HG03159 (cell line): Measurements from ENCODE around the gene SDHAF1.

Source experiments
- ATAC-seq: cut with Tn5 transposase; IDR thresholded peaks from one replicate; pipeline ENCODE4 v1.9.1; 2021; ENCODE audit warnings: mild to moderate bottlenecking, moderate library complexity; ENCODE audit not compliant: unreplicated experiment

Gene SDHAF1

DNA sequence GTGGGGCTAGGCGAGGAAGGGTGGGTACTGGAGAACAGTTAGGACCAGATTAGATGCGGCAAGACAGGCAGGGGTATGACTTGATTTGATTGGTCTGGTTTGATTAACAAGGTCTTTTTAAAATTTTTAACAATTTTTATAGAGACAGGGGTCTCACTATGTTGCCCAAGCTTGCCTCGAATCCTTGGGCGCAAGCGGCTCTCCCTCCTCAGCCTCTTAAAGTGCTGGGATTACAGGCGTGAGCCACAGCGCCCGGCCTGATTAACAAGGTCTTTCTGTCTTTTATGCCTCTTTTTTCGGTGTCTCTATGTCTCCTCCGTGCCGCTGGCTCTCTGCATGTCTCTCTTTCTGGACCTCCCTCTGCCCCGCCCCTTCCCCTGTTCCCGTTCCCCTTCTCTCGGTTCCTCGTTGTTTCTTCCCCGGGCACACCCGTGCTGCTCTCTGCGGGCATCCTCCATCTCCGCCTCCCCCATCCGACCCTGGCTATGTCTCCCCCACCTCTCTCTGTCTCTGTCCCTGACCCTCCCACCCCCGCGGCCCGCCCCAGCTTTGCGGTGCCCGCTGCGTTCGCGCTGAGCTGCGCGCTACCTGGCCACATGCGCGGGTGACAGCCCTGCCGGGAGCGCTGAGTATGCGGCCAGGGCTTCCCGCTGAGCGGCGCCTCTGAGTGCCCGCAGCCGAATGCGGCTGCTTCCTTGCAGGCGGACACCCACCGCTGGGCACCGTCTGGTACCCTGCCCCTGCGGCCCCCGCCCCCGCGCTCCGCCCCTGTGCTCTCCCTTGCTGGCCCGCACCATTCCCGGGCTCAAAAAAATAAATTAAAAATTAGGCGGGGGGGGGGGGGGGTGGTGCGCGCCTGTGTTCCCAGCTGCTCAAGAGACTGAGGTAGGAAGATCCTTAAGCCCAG lies 8.1 kb upstream of the SDHAF1 start:
- no peak for ATAC-seq

DNA sequence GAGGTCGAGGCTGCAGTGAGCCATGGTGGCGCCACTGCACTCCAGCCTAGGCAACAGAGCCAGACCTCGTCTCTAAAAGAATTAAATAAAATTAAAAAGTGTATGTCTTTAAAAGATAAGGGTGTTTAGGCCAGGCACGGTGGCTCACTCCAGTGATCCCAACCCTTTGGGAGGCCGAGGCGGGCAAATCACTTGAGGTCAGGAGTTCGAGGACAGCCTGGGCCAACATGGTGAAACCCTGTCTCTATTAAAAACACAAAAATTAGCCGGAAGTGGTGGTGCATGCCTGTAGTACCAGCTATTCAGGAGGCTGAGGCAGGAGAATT lies 7.5 kb upstream of the SDHAF1 start:
- no peak for ATAC-seq

DNA sequence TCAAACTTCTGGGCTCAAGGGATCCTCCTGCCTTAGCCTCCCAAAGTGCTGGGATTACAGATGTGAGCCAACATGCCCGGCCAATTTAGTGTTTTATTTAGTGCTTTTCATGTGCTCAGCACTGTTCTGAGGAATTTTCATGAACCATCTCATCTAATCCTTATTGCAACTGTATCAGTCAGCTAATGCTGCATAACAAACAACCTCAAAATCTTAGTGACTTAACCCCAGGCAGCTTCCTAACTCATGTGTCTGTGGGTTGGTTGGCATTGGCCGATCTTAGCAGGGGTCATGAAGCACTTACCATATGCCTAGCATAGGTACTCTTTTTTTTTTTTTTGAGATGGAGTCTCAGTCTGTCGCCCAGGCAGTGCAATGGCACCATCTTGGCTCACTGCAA lies 6.2 kb upstream of the SDHAF1 start:
- no peak for ATAC-seq

DNA sequence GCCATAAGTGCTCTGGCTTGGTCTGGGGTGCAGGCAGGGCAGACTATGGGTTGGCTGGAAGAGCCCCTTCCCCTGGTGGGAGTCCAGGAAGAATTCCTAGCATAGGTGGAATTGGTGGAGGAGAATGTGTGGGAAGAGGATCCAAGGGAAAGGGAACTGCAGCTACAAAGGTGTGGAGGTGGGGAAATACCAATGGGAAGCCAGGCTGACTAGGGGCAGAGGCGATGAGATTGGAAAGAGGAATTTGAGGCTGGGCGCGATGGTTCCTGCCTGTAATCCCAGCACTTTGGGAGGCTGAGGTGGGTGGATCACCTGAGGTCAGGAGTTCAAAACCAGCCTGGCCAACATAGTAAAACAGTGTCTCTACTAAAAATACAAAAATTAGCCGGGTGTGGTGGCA lies 4.8 kb upstream of the SDHAF1 start:
- no peak for ATAC-seq

DNA sequence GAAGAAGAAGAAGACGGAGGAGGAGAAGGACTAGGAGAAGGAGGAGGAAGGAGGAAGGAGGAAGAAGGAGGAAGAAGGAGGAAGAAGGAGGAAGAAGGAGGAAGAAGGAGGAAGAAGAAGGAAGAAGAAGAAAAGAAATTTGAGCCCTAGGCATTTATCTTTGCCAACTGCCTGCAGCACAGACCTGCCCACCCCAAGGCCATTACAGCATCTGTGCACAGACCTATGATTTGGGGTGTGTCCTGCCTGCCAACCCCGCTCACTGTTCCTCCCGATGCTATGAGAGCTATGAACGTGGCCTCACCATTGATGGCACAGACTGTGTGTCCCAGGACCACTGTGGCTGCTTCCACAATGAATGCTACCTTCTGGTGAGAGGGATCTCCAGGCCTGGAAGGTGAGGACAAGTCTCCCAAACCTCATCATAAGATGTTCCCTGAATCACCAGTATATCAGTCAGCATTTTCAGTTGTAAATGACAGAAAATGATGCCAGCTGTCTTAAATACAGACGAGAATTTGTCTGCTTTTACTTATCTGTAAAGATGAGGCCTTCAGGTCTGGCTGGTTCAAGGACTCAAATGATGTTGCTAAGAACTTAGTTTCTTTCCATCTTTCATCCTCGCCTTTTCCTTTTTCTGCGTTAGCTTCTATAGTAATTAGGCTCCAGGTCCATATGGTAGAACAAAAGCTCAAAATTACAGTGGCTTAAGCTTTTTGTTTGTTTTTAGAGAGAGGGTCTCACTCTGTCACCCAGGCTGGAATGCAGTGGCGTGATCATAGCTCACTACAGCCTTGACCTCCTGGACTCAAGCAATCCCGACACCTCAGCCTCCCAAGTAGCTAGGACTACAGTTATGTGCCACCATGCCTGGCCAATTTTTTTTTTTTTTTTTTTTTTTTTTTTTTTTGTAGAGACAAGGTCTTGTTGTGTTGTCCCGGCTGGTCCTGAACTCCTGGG lies 3.9 kb upstream of the SDHAF1 start:
- ATAC-seq: no peak

DNA sequence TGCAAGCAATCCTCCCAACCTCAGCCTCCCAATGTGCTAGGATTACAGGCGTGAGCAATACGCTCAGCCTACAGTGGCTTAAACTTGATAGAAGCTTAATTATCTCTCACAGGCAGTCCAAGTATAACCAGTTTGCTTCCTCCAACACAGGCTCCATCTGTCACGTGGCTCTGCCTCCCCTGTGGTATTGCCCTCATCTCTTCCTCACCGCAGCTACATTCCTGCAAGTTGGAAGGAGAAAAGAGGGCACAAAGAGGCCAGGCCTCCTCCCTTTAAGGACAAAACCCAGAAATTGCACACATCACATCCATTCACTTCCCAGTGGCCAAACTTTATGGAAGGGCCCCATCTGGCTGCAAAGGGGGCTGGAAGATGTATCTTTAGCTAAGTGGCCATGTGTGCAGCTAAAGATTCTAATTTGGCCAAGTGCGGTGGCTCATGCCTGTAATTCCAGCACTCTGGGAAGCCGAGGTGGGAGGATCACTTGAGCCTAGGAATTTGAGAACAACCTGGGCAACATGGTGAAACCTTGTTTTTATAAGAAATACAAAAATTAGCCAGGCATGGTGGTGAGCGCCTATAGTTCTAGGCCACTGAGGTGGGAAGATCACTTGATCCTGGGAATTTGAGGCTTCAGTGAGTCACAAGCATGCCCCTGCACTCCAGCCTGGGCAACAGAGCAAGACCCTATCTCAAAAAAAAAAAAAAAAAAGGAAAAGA lies 3.1 kb upstream of the SDHAF1 start:
- no peak for ATAC-seq

DNA sequence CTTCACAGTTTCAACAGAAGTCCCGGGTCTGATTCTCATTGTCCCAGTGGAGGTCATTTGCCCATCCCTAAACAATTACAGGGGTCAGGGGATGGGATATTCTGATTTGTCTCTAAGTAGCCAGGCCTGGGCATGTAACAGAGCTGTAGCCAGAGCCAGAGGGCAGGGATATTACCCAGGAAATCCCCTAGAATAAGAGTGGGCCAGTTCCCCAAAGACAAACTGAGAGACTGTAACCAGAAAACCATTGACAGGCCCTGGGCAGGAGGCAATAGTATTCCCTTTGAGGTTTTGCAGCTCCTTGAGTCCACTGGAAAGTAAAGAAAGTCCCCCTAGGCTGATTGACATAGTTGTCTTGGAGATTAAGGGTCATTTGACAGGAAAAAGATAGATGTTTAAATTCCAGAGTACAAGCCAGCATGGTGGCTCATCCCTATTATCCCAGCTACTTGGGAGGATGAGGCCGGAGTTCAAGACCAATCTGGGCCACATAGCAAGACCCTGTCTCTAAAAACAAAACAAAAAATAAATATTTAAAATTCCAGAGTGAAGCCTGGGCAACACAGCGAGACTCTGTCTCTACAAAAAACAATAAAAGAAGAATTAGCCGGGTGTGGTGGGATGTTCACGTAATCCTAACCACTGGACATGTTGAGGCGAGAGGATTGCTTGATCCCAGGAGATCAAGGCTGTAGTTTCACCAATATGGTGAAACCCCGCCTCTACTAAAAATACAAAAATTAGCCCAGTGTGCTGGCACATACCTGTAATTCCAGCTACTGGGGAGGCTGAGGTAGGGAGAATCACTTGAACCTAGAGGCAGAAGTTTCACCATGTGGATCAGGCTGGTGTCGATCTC lies 1.9 kb upstream of the SDHAF1 start:
- no peak for ATAC-seq

DNA sequence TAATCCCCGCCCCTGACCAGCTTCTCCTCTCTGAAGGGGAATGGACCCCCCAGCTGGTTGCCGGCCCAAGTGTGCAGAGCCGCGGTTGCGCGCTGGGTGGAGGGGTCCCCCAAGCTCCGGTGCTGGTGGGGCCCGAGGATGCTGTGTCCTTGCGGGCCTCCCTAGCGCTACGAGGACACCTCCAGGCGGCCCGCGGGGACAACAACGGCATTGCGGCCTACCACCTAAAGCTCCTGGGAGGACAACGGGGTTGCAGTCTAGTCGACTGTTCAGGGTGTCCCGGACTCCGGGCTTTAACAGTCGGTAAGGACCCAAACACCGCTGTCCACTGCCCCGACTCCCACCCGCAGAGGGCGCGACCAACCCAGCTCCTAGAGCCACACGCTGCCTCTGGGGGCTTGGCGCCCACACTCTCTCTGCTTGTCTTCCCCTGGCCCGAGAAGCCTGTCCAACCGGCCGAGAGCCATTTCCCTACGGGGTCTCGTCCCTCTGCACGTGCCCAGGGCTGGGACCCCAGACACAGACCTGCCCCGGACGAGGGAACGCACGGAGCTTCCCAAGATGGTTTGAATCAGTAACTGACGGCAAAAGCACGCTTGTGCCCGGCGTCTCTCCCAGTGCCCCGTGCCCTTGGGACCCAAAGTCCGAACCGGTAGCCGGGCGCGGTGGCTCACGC lies 927 bp upstream of the SDHAF1 start:
- ATAC-seq: no peak

DNA sequence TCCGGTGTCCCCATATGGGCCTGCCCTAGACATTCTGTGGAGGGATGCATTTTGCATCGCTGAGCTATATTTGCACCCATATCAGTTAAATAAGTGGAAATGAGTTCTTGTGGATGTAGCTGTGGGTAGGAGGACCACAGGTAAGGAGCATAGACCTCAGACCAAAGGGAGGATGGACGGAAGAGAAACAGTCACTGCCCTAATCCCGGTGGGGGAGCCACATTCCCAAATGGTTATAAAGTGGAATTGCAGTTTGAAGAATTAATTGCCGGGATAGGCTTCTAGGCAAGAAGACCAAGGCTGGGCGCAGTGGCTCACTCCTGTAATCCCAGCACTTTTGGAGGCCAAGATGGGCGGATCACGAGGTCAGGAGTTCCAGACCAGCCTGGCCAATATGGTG lies 1.8 kb downstream of the SDHAF1 start:
- no peak for ATAC-seq

DNA sequence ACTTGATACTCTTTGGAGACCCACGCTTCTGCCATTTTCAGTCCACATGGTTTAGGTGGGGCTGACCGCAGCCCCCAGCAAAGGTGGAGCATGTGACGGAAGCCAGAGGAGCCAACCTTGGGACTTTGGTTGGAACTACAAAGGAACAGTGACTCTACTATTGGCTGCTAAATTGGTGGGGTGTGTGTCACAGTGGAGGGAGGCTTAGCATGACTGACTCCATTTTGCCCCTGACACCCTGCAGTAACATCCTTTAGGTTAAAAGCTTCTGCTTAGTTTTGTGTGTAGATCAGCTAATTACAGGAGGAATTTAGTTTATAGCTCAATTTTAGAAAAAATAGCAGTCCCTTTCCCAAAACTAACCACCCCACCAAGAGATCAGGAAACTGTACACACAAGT lies 6.6 kb downstream of the SDHAF1 start:
- no peak for ATAC-seq

DNA sequence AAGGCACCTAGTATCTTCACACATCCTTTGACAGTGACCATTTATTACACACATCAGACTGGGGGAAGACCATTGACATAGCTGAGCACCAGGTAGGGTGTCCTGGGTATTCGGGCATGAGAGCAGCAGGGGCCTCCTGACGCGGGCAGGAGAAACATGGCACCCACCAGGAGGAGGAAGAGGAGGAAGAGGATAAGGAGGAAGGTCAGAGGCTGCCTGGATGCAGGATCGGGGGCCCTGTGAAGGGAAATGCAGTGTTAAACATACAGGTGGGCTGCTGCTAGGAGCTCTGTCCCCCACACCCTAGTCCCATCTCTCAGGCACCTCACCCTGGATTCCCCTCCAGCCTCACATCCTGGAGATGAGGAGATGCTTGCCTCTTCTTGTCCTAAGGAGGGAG lies 8.3 kb downstream of the SDHAF1 start:
- no peak for ATAC-seq

DNA sequence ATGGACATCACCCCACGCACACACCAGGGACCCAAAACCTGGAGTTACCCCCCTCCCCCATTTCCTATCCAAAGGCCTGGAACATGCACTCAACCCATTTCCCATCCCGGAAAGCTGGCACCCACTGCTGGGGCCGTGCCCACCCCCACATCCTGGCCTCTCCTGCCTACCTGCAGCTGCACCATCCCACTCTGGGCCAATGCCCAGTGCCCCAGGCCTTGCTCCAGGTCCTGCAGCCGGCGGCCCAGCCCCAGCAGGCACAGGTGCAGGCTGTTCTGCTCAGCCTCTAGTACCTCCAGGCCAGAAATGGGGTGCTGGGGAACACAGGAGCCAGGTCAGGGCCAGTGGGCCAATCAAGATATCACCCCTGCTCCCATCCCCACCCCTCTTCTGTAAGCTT lies 12.0 kb downstream of the SDHAF1 start:
- no peak for ATAC-seq

DNA sequence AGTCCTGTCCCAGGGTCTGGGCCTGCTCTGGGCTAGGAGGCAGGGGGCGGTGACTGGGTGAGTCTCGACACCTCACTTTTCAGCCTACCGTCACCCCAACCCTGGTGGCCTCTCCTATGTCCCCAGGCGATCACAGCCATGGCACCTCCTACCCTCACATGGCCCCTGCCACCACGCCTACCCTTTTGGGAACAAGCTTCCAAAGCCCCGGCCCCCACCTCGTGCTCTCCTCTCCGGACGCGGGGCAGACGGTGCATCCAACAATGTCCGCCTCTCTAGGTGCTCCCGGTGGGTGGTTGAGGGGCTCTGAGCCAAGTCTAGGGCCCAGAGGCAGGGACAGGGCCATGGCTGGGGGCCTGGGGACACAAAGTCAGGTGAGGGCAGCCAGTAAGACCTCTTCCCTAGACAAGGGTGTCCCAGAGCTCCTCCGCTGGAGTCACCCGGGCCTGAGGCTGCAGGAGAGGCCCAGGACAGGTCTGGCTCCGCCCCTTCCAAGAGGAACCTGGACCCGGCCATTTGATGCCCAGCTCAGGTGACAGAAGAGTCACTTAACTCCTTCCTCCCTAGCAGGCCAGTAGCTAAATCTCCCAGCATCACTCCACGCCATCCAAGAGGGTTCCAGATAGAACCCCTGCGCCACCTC lies 13.5 kb downstream of the SDHAF1 start, which contains the start of gene SYNE4:
Gene SYNE4, minus strand, starts transcription at position 478 of the 643 bp plus-strand sequence. Its CDS starts 132 bp downstream, at position 346.
- ATAC-seq: no peak

DNA sequence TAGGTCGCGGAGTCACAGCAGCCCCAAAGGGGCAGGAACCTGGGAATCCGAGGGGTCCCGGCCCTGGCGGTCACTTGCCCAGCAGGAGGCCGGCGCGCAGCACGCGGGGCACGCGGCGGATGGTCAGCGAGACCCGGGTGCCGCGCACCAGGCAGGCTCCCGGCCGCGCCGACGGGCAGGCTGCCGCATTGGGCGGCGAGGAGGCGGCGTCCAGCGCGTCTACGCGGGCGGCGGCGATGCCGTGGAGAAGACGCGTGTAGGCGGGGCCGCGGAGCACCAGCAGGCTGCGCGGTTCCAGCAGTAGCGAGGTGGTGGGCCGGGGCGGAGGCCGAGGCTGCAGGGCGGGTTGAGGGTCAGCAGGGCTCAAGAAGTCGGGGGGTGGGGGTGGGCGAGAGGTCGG lies 14.2 kb downstream of the SDHAF1 start:
- no peak for ATAC-seq

DNA sequence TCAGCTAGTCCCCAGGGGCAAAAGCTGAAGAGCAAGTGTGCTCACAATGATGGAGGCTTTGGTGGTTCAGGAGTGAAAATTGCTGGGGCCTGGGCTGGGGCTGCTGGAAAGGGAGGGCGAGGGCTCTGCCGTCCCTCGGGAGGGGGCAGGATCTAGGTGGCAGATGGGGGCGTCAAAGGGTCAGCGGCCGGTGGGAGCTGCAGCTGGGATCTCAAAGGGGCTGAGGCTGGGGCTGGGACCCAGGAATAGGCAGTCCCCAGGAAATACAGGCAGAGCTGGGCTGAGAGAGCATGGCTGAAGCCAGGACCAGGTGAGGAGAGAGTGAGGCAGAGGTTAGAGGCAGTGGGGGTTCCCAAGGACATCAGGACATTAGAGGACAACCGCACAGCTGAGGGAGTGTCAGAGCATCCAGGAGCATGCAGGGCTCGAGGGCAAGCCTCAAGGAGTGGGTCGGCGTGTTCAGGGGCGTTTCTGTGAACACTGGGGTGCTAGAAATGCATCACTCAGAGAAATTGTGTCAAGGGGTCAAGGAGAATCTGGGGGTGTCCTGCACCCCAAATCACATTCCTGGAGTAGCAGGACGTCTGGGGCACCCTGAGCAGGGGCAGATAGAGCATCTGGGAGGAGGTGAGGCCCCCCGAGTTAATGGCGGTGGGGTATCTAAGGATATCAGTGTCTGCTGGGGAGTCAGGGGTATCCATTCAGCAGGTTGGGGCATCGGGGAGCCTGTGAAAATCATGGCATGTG lies 14.8 kb downstream of the SDHAF1 start:
- ATAC-seq: no peak

DNA sequence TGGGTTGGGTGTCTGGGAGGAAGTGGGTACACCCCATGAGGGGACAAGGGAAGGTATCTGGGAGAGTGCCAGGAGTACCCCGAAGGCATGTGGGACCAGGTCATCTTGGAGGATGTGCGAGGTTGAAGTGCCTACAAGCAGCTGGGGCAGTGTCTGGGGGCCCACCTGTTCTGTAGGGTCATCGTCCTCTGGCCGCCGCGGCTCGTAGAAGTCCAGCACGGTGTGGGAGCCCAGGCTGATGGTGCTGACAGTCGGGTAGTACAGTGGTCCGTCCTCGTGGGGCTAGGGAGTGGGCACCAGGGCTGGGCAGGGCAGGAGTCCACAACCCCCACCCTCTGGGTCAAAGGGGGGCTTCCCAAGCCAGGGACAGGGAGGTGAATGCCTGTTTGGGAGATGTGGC lies 15.4 kb downstream of the SDHAF1 start:
- ATAC-seq: no peak

DNA sequence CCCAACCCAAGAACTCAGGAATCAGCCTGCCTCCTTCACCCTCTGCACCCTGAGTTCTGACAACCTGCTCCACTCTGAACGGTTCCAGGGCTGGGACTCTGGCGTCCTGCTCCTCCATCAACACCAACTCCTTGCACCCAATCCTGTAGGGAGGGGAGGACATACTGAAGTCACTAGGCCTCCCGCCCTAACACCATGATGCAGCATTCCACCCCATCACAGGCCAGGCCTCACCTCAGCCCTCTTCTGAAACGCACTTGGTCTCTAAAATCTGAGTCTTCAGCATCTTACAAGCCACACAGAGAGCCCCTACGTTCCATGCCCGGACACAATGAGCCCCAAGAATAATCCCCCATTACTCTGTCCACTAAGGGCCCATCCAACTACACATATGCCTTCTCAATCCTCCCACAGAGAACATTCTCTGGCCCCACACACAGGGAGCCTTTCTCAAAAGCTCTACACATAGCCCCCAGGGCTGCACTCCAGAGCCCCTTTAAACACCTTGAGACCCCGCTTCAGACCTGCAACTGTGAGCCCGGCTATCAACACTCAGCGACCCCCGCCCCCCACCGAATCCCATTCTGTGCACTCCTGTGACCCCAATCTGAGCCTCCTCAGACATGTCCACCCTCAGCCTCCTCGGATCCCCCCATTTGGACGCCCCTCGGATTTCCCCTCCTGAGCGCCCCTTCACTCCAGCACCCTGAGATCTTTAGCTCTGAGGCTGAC lies 18.5 kb downstream of the SDHAF1 start:
- ATAC-seq: no peak
